GM18909 (cell line): Measurements from ENCODE around the gene DNAAF6.
"Not testable (repeated sequence)": the region's sequence is repeated elsewhere in the genome, so short reads cannot be mapped to it uniquely, and the experiment has no call there.

Experiments used
- ATAC-seq: cut with Tn5 transposase; IDR thresholded peaks from one replicate; pipeline ENCODE4 v1.9.1; 2021; ENCODE audit warnings: mild to moderate bottlenecking; ENCODE audit not compliant: unreplicated experiment, poor library complexity

The DNAAF6 gene

GRCh38 chrX:107205770-107206696 is at the start of gene DNAAF6, which contains the start of gene NUP62CL:
TSS of gene DNAAF6 (plus strand) at chrX:107206611. CDS start at chrX:107212876, 6,265 bp downstream.
TSS of gene NUP62CL (minus strand) at chrX:107206433. CDS start at chrX:107175146, 31,287 bp downstream.
- ATAC-seq = peak; percentile 97

- not testable (repeated sequence) for ATAC-seq
Observed at GRCh38 chrX:107157618-107158017, 48.8 kb upstream of the DNAAF6 start.

- ATAC-seq = no peak
Observed at GRCh38 chrX:107167163-107167921, 39.1 kb upstream of the DNAAF6 start.

GRCh38 chrX:107168257-107168656 is 38.2 kb upstream of the DNAAF6 start:
- ATAC-seq = no peak

GRCh38 chrX:107168712-107169111 is 37.7 kb upstream of the DNAAF6 start:
- ATAC-seq = no peak

- no peak for ATAC-seq
Observed at GRCh38 chrX:107171369-107172102, 34.9 kb upstream of the DNAAF6 start.

GRCh38 chrX:107197319-107197718 is 9.1 kb upstream of the DNAAF6 start:
- ATAC-seq = no peak

GRCh38 chrX:107198074-107198473 is 8.3 kb upstream of the DNAAF6 start:
- not testable (repeated sequence) for ATAC-seq

GRCh38 chrX:107199491-107199890 is 6.9 kb upstream of the DNAAF6 start:
- ATAC-seq = no peak

GRCh38 chrX:107204068-107204605 is 2.3 kb upstream of the DNAAF6 start:
- ATAC-seq = no peak

- no peak for ATAC-seq
Observed at GRCh38 chrX:107206697-107207065, 270 bp downstream of the DNAAF6 start.

GRCh38 chrX:107207089-107207488 is 678 bp downstream of the DNAAF6 start:
- ATAC-seq = no peak

GRCh38 chrX:107207943-107208342 is 1.5 kb downstream of the DNAAF6 start:
- ATAC-seq = no peak

GRCh38 chrX:107213477-107213876 is 7.1 kb downstream of the DNAAF6 start:
- ATAC-seq = no peak

GRCh38 chrX:107226757-107227156 is 20.3 kb downstream of the DNAAF6 start:
- no peak for ATAC-seq

GRCh38 chrX:107227780-107228485 is 21.5 kb downstream of the DNAAF6 start:
- ATAC-seq = no peak

GRCh38 chrX:107228486-107228819 is 22.0 kb downstream of the DNAAF6 start:
- ATAC-seq = no peak

- ATAC-seq = no peak
Observed at GRCh38 chrX:107272431-107272921, 66.1 kb downstream of the DNAAF6 start.

GRCh38 chrX:107273795-107274194 is 67.4 kb downstream of the DNAAF6 start:
- no peak for ATAC-seq

GRCh38 chrX:107288676-107289075 is 82.3 kb downstream of the DNAAF6 start:
- no peak for ATAC-seq
